H1 (cell line): ENCODE results near the gene WNT5A. TPM values are rescaled to one million over a fixed set of nuclear protein-coding genes. Genes with fewer than 3 reads are reported as not detected.

Experiments
- BCL11A ChIP-seq, 2 experiments: IDR thresholded peaks; one replicate each; pipeline ENCODE4 v1.6.1; 2011; ENCODE audit warnings: low read depth in 2 of 2, low read length in 2 of 2, mild to moderate bottlenecking in 2 of 2
- CHD1 ChIP-seq: IDR thresholded peaks from 2 replicates; pipeline ENCODE4 v1.6.1; 2012; ENCODE audit warnings: low read depth, low read length, improper control_type of control experiment
- KDM1A ChIP-seq: fragments of 200-600, 300-600 bp; sonication (generic); IDR thresholded peaks from 2 replicates; pipeline ENCODE4 v1.7.1; 2016; ENCODE audit warnings: mild to moderate bottlenecking, low read length, borderline replicate concordance
- POU5F1 ChIP-seq: IDR thresholded peaks from 2 replicates; pipeline ENCODE4 v1.6.1; 2011; ENCODE audit warnings: low read depth, mild to moderate bottlenecking, low read length, moderate library complexity
- RFX5 ChIP-seq: IDR thresholded peaks from 2 replicates; pipeline ENCODE4 v1.6.1; 2011; ENCODE audit warnings: low read depth, low read length, improper control_type of control experiment, borderline replicate concordance
- polyA plus RNA-seq, 7 experiments: library from polyadenylated mRNA; depleted of rRNA in 3 of 7; stranded (reverse) in 5 of 7; unstranded in 2 of 7; fragments of >200 nt in 5 of 7; fragments of 200-250 nt in 2 of 7; gene quantifications; 1 replicate in 5 of 7; 2 replicates in 1 of 7; 4 replicates in 1 of 7; pipeline versions ENCODE4 v1.2.1 to v1.2.3, GENCODE V29; 2011 to 2013; ENCODE audit warnings: missing spikeins in 2 of 7, mixed read lengths in 2 of 7
- total RNA-seq: library from RNA; stranded (reverse); fragmentation: NEBNext Ultra II Directional; extraction: Animal tissue kit (Norgen Biotek cat#: 25700); gene quantifications from 2 replicates; pipeline ENCODE4 v1.2.1, GENCODE V29; 2021

The WNT5A gene
- total and polyA plus RNA-seq, 2 of the 8 experiments (the other 6 are each of a cell fraction or from before 2014, with no cell fraction given): 3.9 to 5.6 TPM

DNA sequence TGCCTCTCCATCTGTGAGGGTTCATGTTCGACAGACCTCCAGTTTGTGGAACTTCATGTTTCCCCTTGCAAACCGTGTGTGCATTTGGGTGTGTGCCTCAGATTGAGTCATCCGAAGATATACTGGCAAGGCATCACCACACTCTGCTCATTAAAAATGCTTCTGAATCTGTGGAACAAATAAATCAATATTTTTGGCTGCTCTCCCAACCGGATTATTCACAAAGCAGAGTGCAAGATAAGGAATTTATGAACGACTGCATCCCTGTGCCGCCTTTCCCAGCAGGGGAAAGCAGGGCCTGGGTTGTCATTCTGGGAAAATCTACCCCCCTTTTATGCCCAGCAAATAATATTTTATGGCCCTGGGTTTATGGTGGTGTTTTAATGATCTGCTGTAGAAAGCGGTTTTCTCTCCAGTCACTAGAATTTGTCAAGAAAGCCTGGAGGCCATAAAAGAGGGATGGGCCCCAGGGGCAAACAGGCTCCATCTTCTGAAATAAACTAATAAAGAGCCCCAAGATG lies 4.2 kb upstream of the WNT5A start (continued):
- TF ChIP-seq KDM1A: no peak
- no peak for TF ChIP-seq BCL11A (IDR thresholded peaks at IDR 0.05; ENCODE audit: low read depth in 2 of 2, low read length in 2 of 2)
- TF ChIP-seq POU5F1: no peak
- no peak for TF ChIP-seq CHD1
- no peak for TF ChIP-seq RFX5
